HepG2 (cell line): ENCODE data around the gene TMCO4. TPM values are rescaled to one million over a fixed set of nuclear protein-coding genes. Genes with fewer than 3 reads are reported as not detected.

Experiments
- AGO2 ChIP-seq: fragments of 200-400 bp; formaldehyde crosslinking; optimal IDR thresholded peaks from 2 replicates; pipeline ENCODE3; 2017; ENCODE audit warnings: mild to moderate bottlenecking, low read depth, low read length, moderate library complexity
- ATAD3A ChIP-seq: sonication (generic); formaldehyde crosslinking; IDR thresholded peaks from 2 replicates; pipeline ENCODE4 v1.4.0; 2020; ENCODE audit warnings: missing genetic modification reagents
- FOSL1 ChIP-seq: sonication (generic); formaldehyde crosslinking; IDR thresholded peaks from 2 replicates; pipeline ENCODE4 v1.9.0; 2021; ENCODE audit warnings: missing genetic modification reagents, borderline replicate concordance
- GATAD1 ChIP-seq: IDR thresholded peaks from 2 replicates; pipeline ENCODE4 v1.6.1; 2016; ENCODE audit warnings: missing genetic modification reagents, missing compliant biosample characterization
- GLI4 ChIP-seq: sonication (generic); formaldehyde crosslinking; IDR thresholded peaks from 2 replicates; pipeline ENCODE4 v1.5.1; 2020; ENCODE audit warnings: missing genetic modification reagents, mild to moderate bottlenecking, moderate library complexity, borderline replicate concordance
- KDM2A ChIP-seq: sonication (generic); formaldehyde crosslinking; IDR thresholded peaks from 2 replicates; pipeline ENCODE4 v1.4.0; 2020; ENCODE audit warnings: low read depth, missing genetic modification reagents, borderline replicate concordance
- NFKBIZ ChIP-seq: IDR thresholded peaks from 2 replicates; pipeline ENCODE4 v1.6.1; 2018; ENCODE audit warnings: missing genetic modification reagents, missing compliant biosample characterization
- NR1H2 ChIP-seq: sonication (generic); formaldehyde crosslinking; IDR thresholded peaks from 2 replicates; pipeline ENCODE4 v1.8.1; 2022; ENCODE audit warnings: low read depth, missing genetic modification reagents, borderline replicate concordance
- PCBP1 ChIP-seq: fragments of 200-400 bp; formaldehyde crosslinking; IDR thresholded peaks from 2 replicates; pipeline ENCODE4 v1.6.1; 2017; ENCODE audit warnings: mild to moderate bottlenecking, low read depth, low read length, borderline replicate concordance
- REXO4 ChIP-seq: sonication (generic); formaldehyde crosslinking; IDR thresholded peaks from 2 replicates; pipeline ENCODE4 v1.8.0; 2022; ENCODE audit warnings: missing genetic modification reagents, mild to moderate bottlenecking, borderline replicate concordance
- TGIF2 ChIP-seq: IDR thresholded peaks from 2 replicates; pipeline ENCODE4 v1.6.1; 2016; ENCODE audit warnings: control low read depth, missing compliant biosample characterization
- ZNF607 ChIP-seq: sonication (generic); formaldehyde crosslinking; IDR thresholded peaks from 2 replicates; pipeline ENCODE4 v1.5.1; 2020; ENCODE audit warnings: missing genetic modification reagents, mild to moderate bottlenecking, borderline replicate concordance
- ZNF75D ChIP-seq: sonication (generic); formaldehyde crosslinking; IDR thresholded peaks from 2 replicates; pipeline ENCODE4 v1.8.1; 2023; ENCODE audit warnings: missing genetic modification reagents, mild to moderate bottlenecking, borderline replicate concordance
- ZNF841 ChIP-seq: sonication (generic); formaldehyde crosslinking; IDR thresholded peaks from 2 replicates; pipeline ENCODE4 v1.8.1; 2023; ENCODE audit warnings: missing genetic modification reagents, borderline replicate concordance
- polyA plus RNA-seq, 8 experiments: library from polyadenylated mRNA; depleted of rRNA in 3 of 8; stranded (reverse) in 7 of 8; unstranded in 1 of 8; fragments of >200 nt; fragmentation: Illumina TruSeq in 4 of 8; extraction: Trizol in 4 of 8; gene quantifications; 2 replicates each; pipeline versions ENCODE4 v1.2.1 to v1.2.3, GENCODE V29; 2011 to 2016; ENCODE audit warnings: low read depth in 4 of 8, missing spikeins in 1 of 8, mixed read lengths in 1 of 8; ENCODE audit not compliant: insufficient read depth in 1 of 8
- total RNA-seq, 5 experiments: library from RNA; depleted of rRNA; stranded (reverse); fragments of >200 nt; fragmentation: Illumina TruSeq; extraction: Trizol; gene quantifications; 2 replicates each; pipeline ENCODE4 v1.2.3, GENCODE V29; 2016; ENCODE audit warnings: low read depth in 1 of 5
- TF ChIP-seq, protein P1 (sequence below): sonication (generic); formaldehyde crosslinking; IDR thresholded peaks from 2 replicates; pipeline ENCODE4 v1.8.0; 2022; ENCODE audit warnings: low read depth, missing genetic modification reagents
- TF ChIP-seq, protein P2 (sequence below): IDR thresholded peaks from 2 replicates; pipeline ENCODE4 v1.6.1; 2012; ENCODE audit warnings: low read length, improper control_type of control experiment
- TF ChIP-seq, protein P3 (sequence below): sonication (generic); formaldehyde crosslinking; IDR thresholded peaks from 2 replicates; pipeline ENCODE4 v1.9.0; 2021; ENCODE audit warnings: missing genetic modification reagents, borderline replicate concordance
- TF ChIP-seq, protein P4 (sequence below): sonication (generic); formaldehyde crosslinking; IDR thresholded peaks from 2 replicates; pipeline ENCODE4 v1.4.0; 2020; ENCODE audit warnings: missing genetic modification reagents, mild to moderate bottlenecking, borderline replicate concordance
- TF ChIP-seq, protein P5 (sequence below): sonication (generic); formaldehyde crosslinking; IDR thresholded peaks from 2 replicates; pipeline ENCODE4 v1.5.0; 2020; ENCODE audit warnings: missing genetic modification reagents

Gene TMCO4
- total and polyA plus RNA-seq, 2 of the 13 experiments (the other 11 are each of a cell fraction or from before 2014, with no cell fraction given): 2.1 to 4.1 TPM

DNA sequence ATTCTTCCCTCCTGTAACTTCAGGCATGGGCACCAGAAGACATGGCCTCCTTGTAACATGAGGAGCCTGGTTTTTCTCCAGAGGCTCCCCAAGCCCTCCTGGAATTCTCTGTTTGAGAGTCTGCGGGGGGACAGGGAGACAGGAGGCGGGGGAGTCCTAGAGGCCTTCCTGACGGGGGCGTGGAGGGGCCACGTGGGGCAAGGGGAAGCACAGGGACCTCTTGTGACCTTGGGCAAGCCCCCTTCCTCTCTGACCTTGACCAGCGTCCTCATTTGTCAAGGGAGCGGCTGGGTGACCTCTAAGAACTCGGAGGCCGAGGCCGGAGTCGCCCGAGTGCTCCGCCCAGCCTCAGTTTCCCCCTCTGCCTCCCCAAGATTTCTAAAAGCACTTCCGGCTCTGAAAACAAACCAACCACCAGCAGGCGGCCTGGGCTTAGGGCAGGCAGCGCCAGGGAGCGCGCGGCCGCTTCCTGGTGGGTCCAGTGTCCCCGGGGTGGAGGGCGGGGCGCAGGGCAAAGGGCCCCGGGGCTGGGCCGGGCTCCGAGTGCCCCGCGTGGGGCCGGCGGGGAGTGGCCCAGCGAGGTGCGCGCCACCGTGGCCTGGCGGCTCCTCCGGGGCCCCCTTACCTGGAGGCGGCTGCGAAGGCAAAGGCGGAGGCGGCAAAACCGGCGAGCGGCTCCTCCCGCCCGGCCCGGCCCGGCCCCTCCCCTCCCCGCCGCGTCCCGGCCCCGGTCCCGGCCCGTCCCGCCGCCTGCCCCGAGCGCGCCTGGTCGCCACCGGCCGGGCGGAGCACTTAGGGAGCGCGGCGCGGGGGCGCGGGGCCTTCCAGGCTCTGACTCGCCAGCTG, at the start of gene TMCO4 (continued):
- TF ChIP-seq, protein P1, sequence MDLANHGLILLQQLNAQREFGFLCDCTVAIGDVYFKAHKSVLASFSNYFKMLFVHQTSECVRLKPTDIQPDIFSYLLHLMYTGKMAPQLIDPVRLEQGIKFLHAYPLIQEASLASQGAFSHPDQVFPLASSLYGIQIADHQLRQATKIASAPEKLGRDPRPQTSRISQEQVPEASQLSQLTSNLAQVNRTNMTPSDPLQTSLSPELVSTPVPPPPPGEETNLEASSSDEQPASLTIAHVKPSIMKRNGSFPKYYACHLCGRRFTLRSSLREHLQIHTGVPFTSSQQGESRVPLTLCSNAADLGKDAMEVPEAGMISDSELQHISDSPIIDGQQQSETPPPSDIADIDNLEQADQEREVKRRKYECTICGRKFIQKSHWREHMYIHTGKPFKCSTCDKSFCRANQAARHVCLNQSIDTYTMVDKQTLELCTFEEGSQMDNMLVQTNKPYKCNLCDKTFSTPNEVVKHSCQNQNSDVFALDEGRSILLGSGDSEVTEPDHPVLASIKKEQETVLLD (CRISPR knock-in tag): 0 out of 2 replicates have a peak, but pooled peaks have one; percentile 48
- TF ChIP-seq, protein P2, sequence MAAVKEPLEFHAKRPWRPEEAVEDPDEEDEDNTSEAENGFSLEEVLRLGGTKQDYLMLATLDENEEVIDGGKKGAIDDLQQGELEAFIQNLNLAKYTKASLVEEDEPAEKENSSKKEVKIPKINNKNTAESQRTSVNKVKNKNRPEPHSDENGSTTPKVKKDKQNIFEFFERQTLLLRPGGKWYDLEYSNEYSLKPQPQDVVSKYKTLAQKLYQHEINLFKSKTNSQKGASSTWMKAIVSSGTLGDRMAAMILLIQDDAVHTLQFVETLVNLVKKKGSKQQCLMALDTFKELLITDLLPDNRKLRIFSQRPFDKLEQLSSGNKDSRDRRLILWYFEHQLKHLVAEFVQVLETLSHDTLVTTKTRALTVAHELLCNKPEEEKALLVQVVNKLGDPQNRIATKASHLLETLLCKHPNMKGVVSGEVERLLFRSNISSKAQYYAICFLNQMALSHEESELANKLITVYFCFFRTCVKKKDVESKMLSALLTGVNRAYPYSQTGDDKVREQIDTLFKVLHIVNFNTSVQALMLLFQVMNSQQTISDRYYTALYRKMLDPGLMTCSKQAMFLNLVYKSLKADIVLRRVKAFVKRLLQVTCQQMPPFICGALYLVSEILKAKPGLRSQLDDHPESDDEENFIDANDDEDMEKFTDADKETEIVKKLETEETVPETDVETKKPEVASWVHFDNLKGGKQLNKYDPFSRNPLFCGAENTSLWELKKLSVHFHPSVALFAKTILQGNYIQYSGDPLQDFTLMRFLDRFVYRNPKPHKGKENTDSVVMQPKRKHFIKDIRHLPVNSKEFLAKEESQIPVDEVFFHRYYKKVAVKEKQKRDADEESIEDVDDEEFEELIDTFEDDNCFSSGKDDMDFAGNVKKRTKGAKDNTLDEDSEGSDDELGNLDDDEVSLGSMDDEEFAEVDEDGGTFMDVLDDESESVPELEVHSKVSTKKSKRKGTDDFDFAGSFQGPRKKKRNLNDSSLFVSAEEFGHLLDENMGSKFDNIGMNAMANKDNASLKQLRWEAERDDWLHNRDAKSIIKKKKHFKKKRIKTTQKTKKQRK: no peak
- TF ChIP-seq ZNF841 (CRISPR knock-in tag) (no peak; the same call in 1 of the 2 replicates), ZNF75D (CRISPR knock-in tag) (no peak), GATAD1 (CRISPR knock-in tag) (no peak), NR1H2 (no peak), KDM2A (CRISPR knock-in tag) (no peak), NFKBIZ (CRISPR knock-in tag) (no peak), FOSL1 (CRISPR knock-in tag) (no peak), AGO2 (no peak), PCBP1 (no peak), ATAD3A (no peak), REXO4 (no peak), ZNF607 (CRISPR knock-in tag) (no peak), TGIF2 (CRISPR knock-in tag) (no peak), GLI4 (CRISPR knock-in tag) (no peak)
- TF ChIP-seq, protein P3, sequence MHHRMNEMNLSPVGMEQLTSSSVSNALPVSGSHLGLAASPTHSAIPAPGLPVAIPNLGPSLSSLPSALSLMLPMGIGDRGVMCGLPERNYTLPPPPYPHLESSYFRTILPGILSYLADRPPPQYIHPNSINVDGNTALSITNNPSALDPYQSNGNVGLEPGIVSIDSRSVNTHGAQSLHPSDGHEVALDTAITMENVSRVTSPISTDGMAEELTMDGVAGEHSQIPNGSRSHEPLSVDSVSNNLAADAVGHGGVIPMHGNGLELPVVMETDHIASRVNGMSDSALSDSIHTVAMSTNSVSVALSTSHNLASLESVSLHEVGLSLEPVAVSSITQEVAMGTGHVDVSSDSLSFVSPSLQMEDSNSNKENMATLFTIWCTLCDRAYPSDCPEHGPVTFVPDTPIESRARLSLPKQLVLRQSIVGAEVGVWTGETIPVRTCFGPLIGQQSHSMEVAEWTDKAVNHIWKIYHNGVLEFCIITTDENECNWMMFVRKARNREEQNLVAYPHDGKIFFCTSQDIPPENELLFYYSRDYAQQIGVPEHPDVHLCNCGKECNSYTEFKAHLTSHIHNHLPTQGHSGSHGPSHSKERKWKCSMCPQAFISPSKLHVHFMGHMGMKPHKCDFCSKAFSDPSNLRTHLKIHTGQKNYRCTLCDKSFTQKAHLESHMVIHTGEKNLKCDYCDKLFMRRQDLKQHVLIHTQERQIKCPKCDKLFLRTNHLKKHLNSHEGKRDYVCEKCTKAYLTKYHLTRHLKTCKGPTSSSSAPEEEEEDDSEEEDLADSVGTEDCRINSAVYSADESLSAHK: no peak
- TF ChIP-seq, protein P4, sequence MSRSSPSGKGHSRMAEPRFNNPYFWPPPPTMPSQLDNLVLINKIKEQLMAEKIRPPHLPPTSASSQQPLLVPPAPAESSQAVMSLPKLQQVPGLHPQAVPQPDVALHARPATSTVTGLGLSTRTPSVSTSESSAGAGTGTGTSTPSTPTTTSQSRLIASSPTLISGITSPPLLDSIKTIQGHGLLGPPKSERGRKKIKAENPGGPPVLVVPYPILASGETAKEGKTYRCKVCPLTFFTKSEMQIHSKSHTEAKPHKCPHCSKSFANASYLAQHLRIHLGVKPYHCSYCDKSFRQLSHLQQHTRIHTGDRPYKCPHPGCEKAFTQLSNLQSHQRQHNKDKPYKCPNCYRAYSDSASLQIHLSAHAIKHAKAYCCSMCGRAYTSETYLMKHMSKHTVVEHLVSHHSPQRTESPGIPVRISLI: no peak
- TF ChIP-seq, protein P5, sequence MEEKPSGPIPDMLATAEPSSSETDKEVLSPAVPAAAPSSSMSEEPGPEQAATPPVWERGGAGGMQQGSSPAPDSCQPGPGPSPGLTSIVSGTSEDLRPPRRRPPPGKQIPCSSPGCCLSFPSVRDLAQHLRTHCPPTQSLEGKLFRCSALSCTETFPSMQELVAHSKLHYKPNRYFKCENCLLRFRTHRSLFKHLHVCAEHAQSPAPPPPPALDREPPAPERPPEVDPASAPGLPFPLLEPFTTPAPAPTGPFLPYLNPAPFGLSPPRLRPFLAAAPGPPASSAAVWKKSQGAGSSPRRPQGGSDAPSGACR (CRISPR knock-in tag): no peak
